ENCODE data around the gene VIT. TPM values are rescaled to one million over a fixed set of nuclear protein-coding genes. Genes with fewer than 3 reads are reported as not detected.
"Not testable (repeated sequence)": the region's sequence is repeated elsewhere in the genome, so short reads cannot be mapped to it uniquely, and the experiment has no call there.

Gene VIT
- total RNA-seq, 1 experiment from 2014 or later: not detected

- in situ Hi-C loops (cut with HindIII; ENCODE audit: low pct_unique_long_range_greater_than_20kb, low sequenced_read_pairs): no loop called here
- peak; percentile 54 for DNase-seq (ENCODE audit: low read depth, low spot score)
Observed at GRCh38 chr2:36672199-36672598, 24.3 kb upstream of the VIT start.

GRCh38 chr2:36675579-36676282 is 20.8 kb upstream of the VIT start:
- in situ Hi-C loops (cut with HindIII; ENCODE audit: low pct_unique_long_range_greater_than_20kb, low sequenced_read_pairs): no loop called here
- no peak for DNase-seq (ENCODE audit: low read depth, low spot score)

DNA sequence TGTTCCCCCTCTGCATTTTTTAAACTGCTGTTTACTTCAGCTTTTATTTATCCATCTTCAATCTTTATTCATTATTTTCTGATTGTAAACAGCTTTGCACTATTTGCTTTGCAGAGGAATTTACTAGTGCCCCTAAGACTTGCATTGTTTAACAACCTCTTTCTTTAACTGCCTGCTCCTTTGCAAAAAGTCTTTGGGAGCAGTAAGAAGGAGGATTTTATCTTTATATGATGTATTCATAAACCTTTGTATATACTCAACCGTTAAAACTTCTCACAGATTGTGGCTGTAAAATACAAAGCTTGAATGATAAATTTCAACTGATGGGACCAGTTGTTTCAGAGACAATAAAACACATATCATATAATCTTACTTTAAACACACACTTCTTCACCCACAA is 20.1 kb upstream of the VIT start:
- no peak for DNase-seq (ENCODE audit: low read depth, low spot score)
- in situ Hi-C loops (cut with HindIII; ENCODE audit: low pct_unique_long_range_greater_than_20kb, low sequenced_read_pairs): no loop called here

DNA sequence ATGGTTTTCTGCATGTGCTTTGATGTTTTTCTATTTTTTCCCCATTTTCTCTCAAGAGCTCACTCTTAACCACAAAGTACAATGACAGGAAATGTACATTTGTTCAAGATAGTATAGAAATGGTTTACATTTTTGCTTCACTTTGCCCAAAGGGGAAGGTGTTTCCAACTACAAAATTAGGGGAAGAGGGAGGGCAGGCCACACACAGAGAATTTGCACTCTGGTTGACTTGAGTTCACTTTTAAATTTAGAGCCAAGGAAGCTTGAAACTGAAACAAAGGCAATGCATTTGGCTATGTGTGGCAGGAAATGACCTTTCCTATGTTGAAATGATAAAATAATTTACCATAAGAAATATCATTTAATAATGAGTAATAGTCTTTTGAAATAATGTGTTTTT is 19.1 kb upstream of the VIT start:
- no peak for DNase-seq (ENCODE audit: low read depth, low spot score)
- in situ Hi-C loops (cut with HindIII; ENCODE audit: low pct_unique_long_range_greater_than_20kb, low sequenced_read_pairs): no loop called here

DNA sequence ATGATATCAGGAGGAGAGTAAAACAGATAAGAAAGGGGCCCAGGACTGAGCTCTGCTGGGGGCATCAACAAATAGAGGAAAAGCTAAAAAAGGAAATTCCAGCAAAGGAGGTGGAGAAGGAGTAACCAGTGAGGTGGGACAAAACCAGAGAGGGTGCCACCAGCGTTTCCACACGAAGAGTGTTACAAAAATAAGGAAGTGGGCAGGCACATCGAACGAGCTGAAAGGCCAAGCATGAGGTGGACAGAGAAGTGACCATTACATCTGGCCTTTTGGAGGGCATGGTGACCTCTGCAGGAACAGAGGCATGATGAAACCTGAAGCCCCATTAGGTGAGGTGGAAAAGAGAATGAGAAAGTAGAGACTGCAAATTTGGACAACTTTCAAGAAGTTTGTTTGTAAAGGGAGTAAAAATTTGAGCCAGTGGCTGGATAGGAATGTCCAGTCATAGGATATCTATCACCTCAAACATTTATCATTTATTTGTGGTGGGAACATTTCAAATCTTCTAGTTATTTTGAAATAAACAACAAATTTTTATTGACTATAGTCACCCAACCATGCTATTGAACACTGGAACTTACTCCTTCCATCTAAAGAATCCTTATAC is 18.4 kb upstream of the VIT start:
- DNase-seq (ENCODE audit: low read depth, low spot score): no peak
- in situ Hi-C loops (cut with HindIII; ENCODE audit: low pct_unique_long_range_greater_than_20kb, low sequenced_read_pairs): no loop called here

DNA sequence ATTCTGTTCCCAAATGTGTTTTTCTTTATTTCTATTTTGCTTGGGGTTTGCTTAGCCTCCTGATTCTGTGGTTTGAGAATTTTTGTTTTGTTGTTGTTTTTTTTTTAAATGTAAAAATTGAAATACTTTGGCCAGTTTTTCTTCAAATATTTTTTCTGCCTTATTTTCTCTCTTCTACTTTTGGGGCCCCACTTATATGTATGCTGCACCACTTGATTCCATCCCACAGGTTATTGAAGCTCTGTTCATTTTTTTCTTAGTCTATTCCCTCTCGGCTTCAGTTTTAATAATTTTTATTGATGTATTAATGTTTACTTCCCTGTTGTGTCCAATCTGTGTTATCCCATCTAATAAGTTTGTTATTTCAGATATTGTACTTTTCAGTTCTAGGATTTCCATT is 17.7 kb upstream of the VIT start:
- in situ Hi-C loops (cut with HindIII; ENCODE audit: low pct_unique_long_range_greater_than_20kb, low sequenced_read_pairs): no loop called here
- no peak for DNase-seq (ENCODE audit: low read depth, low spot score)

DNA sequence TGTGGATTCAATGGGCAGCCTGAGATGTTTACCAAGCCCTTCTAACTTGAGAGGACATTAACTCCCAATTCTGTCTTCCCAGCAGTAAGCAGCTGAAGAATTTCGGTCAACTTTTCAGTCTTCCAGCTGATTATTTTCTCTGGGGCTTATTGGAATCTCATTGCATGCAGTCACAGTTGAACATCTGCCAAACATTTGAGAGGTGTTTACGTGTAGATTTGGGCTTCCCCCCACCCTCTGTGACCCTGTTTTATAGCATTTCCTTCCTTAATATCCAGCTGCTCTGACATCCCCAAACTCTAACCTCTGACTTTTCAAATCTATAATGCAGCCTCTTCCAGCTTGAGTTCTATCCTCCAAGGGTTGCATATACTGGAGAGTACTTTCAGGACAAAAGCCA is 16.5 kb upstream of the VIT start:
- in situ Hi-C loops (cut with HindIII; ENCODE audit: low pct_unique_long_range_greater_than_20kb, low sequenced_read_pairs): no loop called here
- DNase-seq (ENCODE audit: low read depth, low spot score): no peak

GRCh38 chr2:36682562-36682961 is 13.9 kb upstream of the VIT start:
- DNase-seq (ENCODE audit: low read depth, low spot score): no peak
- in situ Hi-C loops (cut with HindIII; ENCODE audit: low pct_unique_long_range_greater_than_20kb, low sequenced_read_pairs): no loop called here

- no peak for DNase-seq (ENCODE audit: low read depth, low spot score)
- in situ Hi-C loops (cut with HindIII; ENCODE audit: low pct_unique_long_range_greater_than_20kb, low sequenced_read_pairs): no loop called here
Observed at GRCh38 chr2:36683002-36683401, 13.5 kb upstream of the VIT start.

DNA sequence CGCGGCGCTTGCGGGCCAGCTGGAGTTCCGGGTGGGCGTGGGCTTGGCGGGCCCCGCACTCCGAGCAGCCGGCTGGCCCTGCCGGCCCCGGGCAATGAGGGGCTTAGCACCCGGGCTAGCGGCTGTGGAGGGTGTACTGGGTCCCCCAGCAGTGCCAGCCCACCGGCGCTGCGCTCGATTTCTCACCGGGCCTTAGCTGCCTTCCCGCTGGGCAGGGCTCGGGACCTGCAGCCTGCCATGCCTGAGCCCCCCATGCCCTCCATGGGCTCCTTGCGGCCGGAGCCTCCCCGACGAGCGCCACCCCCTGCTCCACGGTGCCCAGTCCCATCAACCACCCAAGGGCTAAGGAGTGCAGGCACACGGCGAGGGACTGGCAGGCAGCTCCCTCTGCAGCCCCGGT is 8.2 kb upstream of the VIT start:
- DNase-seq (ENCODE audit: low read depth, low spot score); in situ Hi-C loops (cut with HindIII; ENCODE audit: low pct_unique_long_range_greater_than_20kb, low sequenced_read_pairs): not testable (repeated sequence)

DNA sequence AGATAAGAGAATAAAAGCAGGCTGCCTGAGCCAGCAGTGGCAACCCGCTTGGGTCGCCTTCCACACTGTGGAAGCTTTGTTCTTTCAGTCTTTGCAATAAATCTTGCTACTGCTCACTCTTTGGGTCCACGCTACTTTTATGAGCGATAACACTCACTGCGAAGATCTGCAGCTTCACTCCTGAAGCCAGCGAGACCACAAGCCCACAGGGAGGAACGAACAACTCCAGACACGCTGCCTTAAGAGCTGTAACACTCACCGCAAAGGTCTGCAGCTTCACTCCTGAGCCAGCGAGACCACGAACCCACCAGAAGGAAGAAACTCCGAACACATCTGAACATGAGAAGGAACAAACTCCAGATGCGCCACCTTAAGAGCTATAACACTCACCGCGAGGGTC is 7.5 kb upstream of the VIT start:
- DNase-seq (ENCODE audit: low read depth, low spot score); in situ Hi-C loops (cut with HindIII; ENCODE audit: low pct_unique_long_range_greater_than_20kb, low sequenced_read_pairs): not testable (repeated sequence)

DNA sequence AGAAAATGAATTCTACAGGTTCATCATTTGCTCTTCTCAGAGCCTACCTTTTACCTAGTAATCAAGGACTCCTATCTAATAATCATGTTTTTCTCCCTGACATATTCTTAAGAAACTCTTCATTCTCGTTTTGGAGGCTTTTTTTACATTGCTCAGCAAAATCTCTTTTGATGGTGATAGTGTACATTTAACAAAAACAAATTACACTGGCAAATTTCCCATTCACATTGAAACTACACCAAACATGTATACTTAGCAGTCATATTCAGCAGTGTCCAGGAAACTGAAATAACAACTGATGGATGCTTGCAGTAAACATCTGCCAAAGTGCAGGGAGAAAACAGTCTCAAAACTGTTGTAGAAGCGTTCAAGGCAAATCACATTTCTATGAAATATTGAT is 4.4 kb upstream of the VIT start:
- DNase-seq (ENCODE audit: low read depth, low spot score): no peak
- in situ Hi-C loops (cut with HindIII; ENCODE audit: low pct_unique_long_range_greater_than_20kb, low sequenced_read_pairs): no loop called here

DNA sequence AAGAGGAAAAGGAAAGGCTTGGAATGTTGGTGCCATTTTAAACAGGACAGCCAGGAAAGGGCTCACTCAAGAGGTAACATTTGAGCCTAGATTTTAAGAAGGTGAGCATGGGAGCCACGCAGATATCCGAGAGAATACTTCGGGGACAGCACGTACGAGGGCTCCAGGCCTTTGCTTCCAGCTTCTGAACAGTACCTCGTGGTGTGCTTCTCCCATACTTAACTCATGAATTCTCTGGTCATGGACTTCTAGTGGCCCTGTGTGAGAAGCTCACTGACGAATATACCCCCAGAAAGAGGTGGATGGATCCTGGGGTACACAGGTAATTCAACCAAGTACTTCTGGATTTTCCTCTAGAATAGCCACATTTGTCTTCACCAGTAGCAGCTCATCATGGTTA is 2.7 kb upstream of the VIT start:
- DNase-seq (ENCODE audit: low read depth, low spot score): no peak
- in situ Hi-C loops (cut with HindIII; ENCODE audit: low pct_unique_long_range_greater_than_20kb, low sequenced_read_pairs): no loop called here

GRCh38 chr2:36695746-36696415 is 626 bp upstream of the VIT start:
- in situ Hi-C loops (cut with HindIII; ENCODE audit: low pct_unique_long_range_greater_than_20kb, low sequenced_read_pairs): no loop called here
- peak; percentile 50 for DNase-seq (ENCODE audit: low read depth, low spot score)

DNA sequence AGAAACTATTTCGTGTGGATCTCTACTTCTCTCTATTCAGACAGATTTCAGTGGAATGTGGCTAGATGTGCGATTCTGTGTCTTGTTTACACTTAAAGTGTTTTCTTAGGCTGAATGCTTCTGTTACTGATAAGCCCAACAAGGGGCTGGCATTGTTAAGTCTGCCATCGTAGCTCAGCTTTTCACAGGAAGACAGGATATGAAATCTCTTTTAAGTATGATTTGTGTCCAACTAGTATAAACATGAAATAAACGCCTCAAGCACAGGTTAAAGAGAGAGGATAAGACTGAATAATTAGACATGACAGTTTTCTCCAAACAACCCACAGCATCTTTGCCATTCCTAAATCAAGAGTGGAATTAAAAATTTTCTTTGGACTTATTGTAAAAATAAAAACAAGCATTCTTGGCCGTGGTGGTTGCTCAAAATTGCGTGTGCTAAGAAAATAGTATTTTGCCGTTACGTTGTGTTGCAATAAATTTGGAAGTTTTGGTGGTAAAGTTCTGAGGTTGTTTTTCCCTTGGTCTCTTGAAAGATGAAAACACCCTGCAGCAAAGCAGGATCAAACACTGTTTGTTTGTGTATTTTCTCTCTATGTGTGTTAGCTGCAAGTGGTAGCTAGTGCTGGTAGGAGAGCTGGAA is 1.0 kb downstream of the VIT start:
- in situ Hi-C loops (cut with HindIII; ENCODE audit: low pct_unique_long_range_greater_than_20kb, low sequenced_read_pairs): no loop called here

DNA sequence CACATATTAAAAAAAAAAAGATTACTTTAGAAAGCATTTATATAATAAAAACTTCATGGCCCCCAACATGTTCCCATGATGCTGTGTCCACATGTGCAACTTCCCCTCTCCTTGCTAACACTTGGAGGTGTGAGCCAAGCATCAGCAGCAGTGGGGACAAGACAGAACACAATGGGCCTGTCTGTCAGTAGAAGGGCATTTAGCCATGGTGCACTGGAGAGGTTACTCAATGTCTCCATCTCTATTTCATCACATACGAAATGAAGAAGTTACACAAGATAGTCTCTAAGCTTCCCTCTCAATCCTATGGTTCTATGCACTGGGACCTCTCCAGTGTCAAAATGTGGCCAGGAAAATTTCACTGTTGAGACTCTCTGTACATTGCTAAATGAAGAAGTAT is 2.5 kb downstream of the VIT start:
- peak; percentile 41 for DNase-seq (ENCODE audit: low read depth, low spot score)
- in situ Hi-C loops (cut with HindIII; ENCODE audit: low pct_unique_long_range_greater_than_20kb, low sequenced_read_pairs): no loop called here

More for the DNA sequence above, 1.0 kb downstream of the VIT start:
- DNase-seq (ENCODE audit: low read depth, low spot score): peak; percentile 63

DNA sequence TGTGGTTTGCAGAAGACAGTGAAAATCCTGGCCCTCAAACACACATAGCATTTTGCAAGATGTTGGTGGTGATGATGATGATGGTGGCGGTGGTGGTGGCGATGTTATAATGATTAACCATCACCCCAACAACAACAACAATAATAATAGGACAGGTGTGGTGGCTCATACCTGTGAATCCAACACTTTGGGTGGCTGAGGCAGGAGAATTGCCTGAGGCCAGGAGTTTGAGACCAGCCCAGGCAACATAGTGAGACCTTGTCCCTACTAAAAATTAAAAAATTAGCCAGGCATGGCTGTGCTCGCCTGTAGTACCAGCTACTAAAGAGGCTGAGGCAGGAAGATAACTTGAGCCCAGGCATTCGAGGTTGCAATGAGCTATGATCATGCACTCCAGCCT is 3.8 kb downstream of the VIT start:
- in situ Hi-C loops (cut with HindIII; ENCODE audit: low pct_unique_long_range_greater_than_20kb, low sequenced_read_pairs): no loop called here

DNA sequence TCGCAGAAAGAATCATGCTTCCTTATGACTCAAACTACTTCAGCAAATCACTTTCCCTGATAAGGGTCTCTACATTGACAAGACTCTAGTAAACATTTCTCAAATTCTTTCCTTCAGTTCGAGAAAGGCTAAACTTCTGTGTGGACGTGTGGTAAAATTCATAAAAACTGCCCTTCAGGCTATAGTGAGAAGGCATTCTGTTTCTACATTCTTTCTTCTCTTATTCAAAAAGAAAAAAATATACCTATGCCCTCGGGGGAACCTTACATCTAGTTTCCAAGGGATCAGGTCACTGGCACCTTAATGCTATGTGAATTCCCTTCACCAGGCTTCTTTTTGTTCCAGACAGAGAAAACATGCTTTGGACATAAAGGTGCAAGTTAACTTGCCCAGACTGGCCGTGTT is 4.9 kb downstream of the VIT start:
- no peak for DNase-seq (ENCODE audit: low read depth, low spot score)

More for the DNA sequence above, 3.8 kb downstream of the VIT start:
- no peak for DNase-seq (ENCODE audit: low read depth, low spot score)

GRCh38 chr2:36701918-36702317 is 5.4 kb downstream of the VIT start:
- DNase-seq (ENCODE audit: low read depth, low spot score): no peak
- in situ Hi-C loops (cut with HindIII; ENCODE audit: low pct_unique_long_range_greater_than_20kb, low sequenced_read_pairs): no loop called here

More for the DNA sequence above, 4.9 kb downstream of the VIT start:
- in situ Hi-C loops (cut with HindIII; ENCODE audit: low pct_unique_long_range_greater_than_20kb, low sequenced_read_pairs): no loop called here
